ENCODE results near the gene POLR3H. TPM values are rescaled to one million over a fixed set of nuclear protein-coding genes. Genes with fewer than 3 reads are reported as not detected.
A peak's percentile ranks its signal among the peaks of the same experiment; 100 is the strongest.
"Not testable (repeated sequence)": the region's sequence is repeated elsewhere in the genome, so short reads cannot be mapped to it uniquely, and the experiment has no call there.

The POLR3H gene
- total RNA-seq, 2 donors from 2014 or later = 11.4 to 12.0 TPM

GRCh38 chr22:41576877-41577276 lies 32.6 kb upstream of the POLR3H start:
- Histone ChIP-seq H3K27me3 (no peaks in the 10 kb centered on the region), H3K27ac (peak overlapping the region; percentile 62 to 81), H3K36me3 (peaks cover 26% of the 10 kb centered on the region), H3K4me3 (no peak overlapping the region), H3K9me3 (no peaks in the 10 kb centered on the region), H3K4me1 (peaks cover 0 to 34% of the 10 kb centered on the region in 2 donors)
- no peak for DNase-seq (ENCODE audit: low spot score)
- TF ChIP-seq CTCF (IDR thresholded peaks at IDR 0.05) = peak; percentile 50 to 74

GRCh38 chr22:41575533-41575932 lies 31.3 kb upstream of the POLR3H start:
- Histone ChIP-seq H3K4me1 (peaks cover 0 to 34% of the 10 kb centered on the region in 2 donors), H3K36me3 (peaks cover 29% of the 10 kb centered on the region), H3K27ac (peak overlapping the region; percentile 72 to 81)

GRCh38 chr22:41574847-41575381 lies 30.6 kb upstream of the POLR3H start:
- H3K36me3 ChIP-seq = peaks cover 29% of the 10 kb centered on the region
- DNase-seq (ENCODE audit: low spot score) = peak; percentile 88
- peak overlapping the region; percentile 72 to 81 for H3K27ac ChIP-seq

More at GRCh38 chr22:41575533-41575932, 31.3 kb upstream of the POLR3H start:
- H3K27me3 ChIP-seq = no peaks in the 10 kb centered on the region
- DNase-seq (ENCODE audit: low spot score) = no peak
- no peak for TF ChIP-seq CTCF (IDR thresholded peaks at IDR 0.05)
- no peak overlapping the region for H3K4me3 ChIP-seq
- H3K9me3 ChIP-seq = no peaks in the 10 kb centered on the region

GRCh38 chr22:41573677-41574076 lies 29.4 kb upstream of the POLR3H start:
- Histone ChIP-seq H3K27ac (peak overlapping the region in 1 of 2 donors; percentile 81), H3K27me3 (no peaks in the 10 kb centered on the region), H3K9me3 (no peaks in the 10 kb centered on the region), H3K4me3 (no peak overlapping the region), H3K36me3 (peaks cover 33% of the 10 kb centered on the region), H3K4me1 (peaks cover 0 to 33% of the 10 kb centered on the region in 2 donors)
- no peak for TF ChIP-seq CTCF (IDR thresholded peaks at IDR 0.05)
- no peak for DNase-seq (ENCODE audit: low spot score)

More at GRCh38 chr22:41574847-41575381, 30.6 kb upstream of the POLR3H start:
- H3K4me3 ChIP-seq = no peak overlapping the region
- H3K4me1 ChIP-seq = peaks cover 0 to 34% of the 10 kb centered on the region in 2 donors
- no peak for TF ChIP-seq CTCF (IDR thresholded peaks at IDR 0.05)
- H3K27me3 ChIP-seq = no peaks in the 10 kb centered on the region
- H3K9me3 ChIP-seq = no peaks in the 10 kb centered on the region

GRCh38 chr22:41572305-41572704 lies 28.0 kb upstream of the POLR3H start:
- not testable (repeated sequence) for H3K27ac ChIP-seq; H3K4me3 ChIP-seq; DNase-seq (ENCODE audit: low spot score); H3K9me3 ChIP-seq; H3K27me3 ChIP-seq
- peaks cover 35% of the 10 kb centered on the region for H3K36me3 ChIP-seq
- peaks cover 0 to 33% of the 10 kb centered on the region in 2 donors for H3K4me1 ChIP-seq

GRCh38 chr22:41571786-41572185 lies 27.5 kb upstream of the POLR3H start:
- H3K27ac ChIP-seq = no peak overlapping the region
- H3K36me3 ChIP-seq = peaks cover 35% of the 10 kb centered on the region
- H3K4me3 ChIP-seq = no peak overlapping the region
- no peak for DNase-seq (ENCODE audit: low spot score)
- H3K4me1 ChIP-seq = peaks cover 0 to 38% of the 10 kb centered on the region in 2 donors
- TF ChIP-seq CTCF (IDR thresholded peaks at IDR 0.05) = no peak
- H3K9me3 ChIP-seq = no peaks in the 10 kb centered on the region
- no peaks in the 10 kb centered on the region for H3K27me3 ChIP-seq
